GM19043 (cell line): ENCODE data around the gene ETV7.
"Not testable (repeated sequence)": the region's sequence is repeated elsewhere in the genome, so short reads cannot be mapped to it uniquely, and the experiment has no call there.

Experiments used
- ATAC-seq: cut with Tn5 transposase; IDR thresholded peaks from one replicate; pipeline ENCODE4 v1.9.1; 2021; ENCODE audit warnings: low read depth; ENCODE audit not compliant: unreplicated experiment

The ETV7 gene

GRCh38 chr6:36345681-36346466 lies 41.6 kb downstream of the ETV7 start:
- no peak for ATAC-seq

- no peak for ATAC-seq
These were observed 44.3 kb downstream of the ETV7 start for GRCh38 chr6:36343109-36343680.

- ATAC-seq: no peak
These were observed 46.6 kb downstream of the ETV7 start for GRCh38 chr6:36340618-36341454.

GRCh38 chr6:36340306-36340617 lies 47.2 kb downstream of the ETV7 start:
- no peak for ATAC-seq

GRCh38 chr6:36339146-36339545 lies 48.3 kb downstream of the ETV7 start:
- no peak for ATAC-seq

GRCh38 chr6:36338223-36338622 lies 49.2 kb downstream of the ETV7 start:
- not testable (repeated sequence) for ATAC-seq

- ATAC-seq: no peak
These were observed 49.7 kb downstream of the ETV7 start for GRCh38 chr6:36337814-36338213.

- ATAC-seq: no peak
These were observed 50.7 kb downstream of the ETV7 start, which contains the start of gene BNIP5 for GRCh38 chr6:36336779-36337241. Gene BNIP5 (minus strand): TSS chr6:36336888. CDS start chr6:36330690, 6,198 bp downstream.

- ATAC-seq: no peak
These were observed 51.2 kb downstream of the ETV7 start for GRCh38 chr6:36336208-36336710.

GRCh38 chr6:36335465-36336207 lies 51.8 kb downstream of the ETV7 start:
- ATAC-seq: no peak

- no peak for ATAC-seq
These were observed 52.5 kb downstream of the ETV7 start for GRCh38 chr6:36334832-36335459.

- ATAC-seq: no peak
These were observed 53.3 kb downstream of the ETV7 start for GRCh38 chr6:36333931-36334725.

- no peak for ATAC-seq
These were observed 54.1 kb downstream of the ETV7 start for GRCh38 chr6:36333171-36333895.

- ATAC-seq: no peak
These were observed 56.1 kb downstream of the ETV7 start for GRCh38 chr6:36331381-36331780.

- no peak for ATAC-seq
These were observed 57.1 kb downstream of the ETV7 start for GRCh38 chr6:36330366-36330765.

GRCh38 chr6:36329798-36330291 lies 57.6 kb downstream of the ETV7 start:
- no peak for ATAC-seq

- no peak for ATAC-seq
These were observed 58.9 kb downstream of the ETV7 start for GRCh38 chr6:36328600-36328999.

GRCh38 chr6:36327919-36328236 lies 59.6 kb downstream of the ETV7 start:
- no peak for ATAC-seq
